ENCODE results near the gene ALAD.
"Not testable (repeated sequence)": the region's sequence is repeated elsewhere in the genome, so short reads cannot be mapped to it uniquely, and the experiment has no call there.

Gene ALAD

GRCh38 chr9:113369855-113370140, 31.3 kb downstream of the ALAD start:
- no peak for DNase-seq (ENCODE audit: low read depth in 2 of 2)
- TF ChIP-seq CTCF (IDR thresholded peaks at IDR 0.05; ENCODE audit: low read depth, low read length) = no peak
- H3K4me3 ChIP-seq (replicated peaks in 1 of 2; ENCODE audit: low read depth in 2 of 2, low read length in 2 of 2) = no peak overlapping the region

GRCh38 chr9:113368982-113369854, 31.9 kb downstream of the ALAD start:
- TF ChIP-seq CTCF (IDR thresholded peaks at IDR 0.05; ENCODE audit: low read depth, low read length) = no peak
- DNase-seq (ENCODE audit: low read depth in 2 of 2) = no peak
- no peak overlapping the region for H3K4me3 ChIP-seq (replicated peaks in 1 of 2; ENCODE audit: low read depth in 2 of 2, low read length in 2 of 2)

GRCh38 chr9:113368348-113368981, 32.6 kb downstream of the ALAD start:
- H3K4me3 ChIP-seq (replicated peaks in 1 of 2; ENCODE audit: low read depth in 2 of 2, low read length in 2 of 2) = no peak overlapping the region
- TF ChIP-seq CTCF (IDR thresholded peaks at IDR 0.05; ENCODE audit: low read depth, low read length) = no peak
- no peak for DNase-seq (ENCODE audit: low read depth in 2 of 2)

- H3K4me3 ChIP-seq (replicated peaks in 1 of 2; ENCODE audit: low read depth in 2 of 2, low read length in 2 of 2) = not testable (repeated sequence)
- DNase-seq (ENCODE audit: low read depth in 2 of 2) = peak in 1 of 2 donors; percentile 13
Measured at GRCh38 chr9:113365652-113366051, 35.4 kb downstream of the ALAD start.

- TF ChIP-seq CTCF (IDR thresholded peaks at IDR 0.05; ENCODE audit: low read depth, low read length) = no peak
- DNase-seq (ENCODE audit: low read depth in 2 of 2) = no peak
- no peak overlapping the region for H3K4me3 ChIP-seq (replicated peaks in 1 of 2; ENCODE audit: low read depth in 2 of 2, low read length in 2 of 2)
Measured at GRCh38 chr9:113364951-113365350, 36.1 kb downstream of the ALAD start.

- no peak overlapping the region for H3K4me3 ChIP-seq (replicated peaks in 1 of 2; ENCODE audit: low read depth in 2 of 2, low read length in 2 of 2)
- DNase-seq (ENCODE audit: low read depth in 2 of 2) = no peak
- TF ChIP-seq CTCF (IDR thresholded peaks at IDR 0.05; ENCODE audit: low read depth, low read length) = no peak
Measured at GRCh38 chr9:113363336-113363735, 37.7 kb downstream of the ALAD start.

- DNase-seq (ENCODE audit: low read depth in 2 of 2) = peak; percentile 49 to 63
Measured at GRCh38 chr9:113361304-113362018, 39.6 kb downstream of the ALAD start.

More at GRCh38 chr9:113361304-113362018, 39.6 kb downstream of the ALAD start:
- H3K4me3 ChIP-seq (replicated peaks in 1 of 2; ENCODE audit: low read depth in 2 of 2, low read length in 2 of 2) = no peak overlapping the region
- no peak for TF ChIP-seq CTCF (IDR thresholded peaks at IDR 0.05; ENCODE audit: low read depth, low read length)
